Measurements from ENCODE around the gene TLX1. TPM values are rescaled to one million over a fixed set of nuclear protein-coding genes. Genes with fewer than 3 reads are reported as not detected.

Gene TLX1
- total RNA-seq: under 1 TPM in 1 of 2 donors, not detected in 1; 0.52 TPM

- Histone ChIP-seq H3K4me1 (peaks cover 43% of the 10 kb centered on the region), H3K4me3 (peak within 1 kb of the TSS in 1 of 2 donors; percentile 13), H3K9me3 (no peaks in the 10 kb centered on the region), H3K36me3 (replicated peaks in 1 of 2; ENCODE audit: insufficient read depth in 1 of 2, low read depth in 2 of 2) (no peaks in the 10 kb centered on the region), H3K27me3 (peaks cover 9 to 56% of the 10 kb centered on the region in 2 donors), H3K27ac (no peak within 1 kb of the TSS)
- 2 to 14% methylated on average over 23 to 69 of the region's 83 CpGs for WGBS, 2 donors
- intact Hi-C loops (cut with DNase I): no loop called here
- peak; percentile 72 for ATAC-seq
- no peak for TF ChIP-seq CTCF (IDR thresholded peaks at IDR 0.05)
- no peak for TF ChIP-seq POLR2A (IDR thresholded peaks at IDR 0.05)
- DNase-seq: peak; percentile 29 to 70 (median 54)
Measured at GRCh38 chr10:101130984-101131961, at the start of gene TLX1. TSS of gene TLX1 (plus strand) at chr10:101131300. CDS start at chr10:101131542, 242 bp downstream.

- DNase-seq: no peak
- Histone ChIP-seq H3K36me3 (replicated peaks in 1 of 2; ENCODE audit: insufficient read depth in 1 of 2, low read depth in 2 of 2) (no peaks in the 10 kb centered on the region), H3K4me3 (no peak overlapping the region), H3K27me3 (peaks cover 0 to 10% of the 10 kb centered on the region in 2 donors), H3K27ac (no peak overlapping the region), H3K9me3 (no peaks in the 10 kb centered on the region), H3K4me1 (no peaks in the 10 kb centered on the region)
- intact Hi-C loops (cut with DNase I): no loop called here
- TF ChIP-seq POLR2A (IDR thresholded peaks at IDR 0.05): no peak
- no peak for TF ChIP-seq CTCF (IDR thresholded peaks at IDR 0.05)
- 37 to 60% methylated on average over 6 of the region's 6 CpGs for WGBS, 2 donors
- no peak for ATAC-seq
Measured at GRCh38 chr10:101085846-101086245, 45.3 kb upstream of the TLX1 start.

GRCh38 chr10:101087376-101087775, 43.7 kb upstream of the TLX1 start:
- ATAC-seq (no peak), DNase-seq (no peak)
- intact Hi-C loops (cut with DNase I): no loop called here
- no peak for TF ChIP-seq POLR2A (IDR thresholded peaks at IDR 0.05)
- TF ChIP-seq CTCF (IDR thresholded peaks at IDR 0.05): no peak
- H3K36me3 ChIP-seq (replicated peaks in 1 of 2; ENCODE audit: insufficient read depth in 1 of 2, low read depth in 2 of 2): no peaks in the 10 kb centered on the region
- H3K27me3 ChIP-seq: peaks cover 0 to 10% of the 10 kb centered on the region in 2 donors
- no peaks in the 10 kb centered on the region for H3K9me3 ChIP-seq
- no peaks in the 10 kb centered on the region for H3K4me1 ChIP-seq
- no peak overlapping the region for H3K4me3 ChIP-seq
- H3K27ac ChIP-seq: no peak overlapping the region
- WGBS, 2 donors: 57 to 58% methylated on average over 10 of the region's 10 CpGs

- Histone ChIP-seq H3K36me3 (replicated peaks in 1 of 2; ENCODE audit: insufficient read depth in 1 of 2, low read depth in 2 of 2) (no peaks in the 10 kb centered on the region), H3K27me3 (peaks cover 0 to 10% of the 10 kb centered on the region in 2 donors), H3K9me3 (no peaks in the 10 kb centered on the region), H3K27ac (no peak overlapping the region), H3K4me3 (no peak overlapping the region), H3K4me1 (no peaks in the 10 kb centered on the region)
- no peak for ATAC-seq
- intact Hi-C loops (cut with DNase I): no loop called here
- 19 to 22% methylated on average over 14 of the region's 14 CpGs for WGBS, 2 donors
- no peak for DNase-seq
- TF ChIP-seq POLR2A (IDR thresholded peaks at IDR 0.05) (no peak), CTCF (IDR thresholded peaks at IDR 0.05) (no peak)
Measured at GRCh38 chr10:101087965-101088364, 43.1 kb upstream of the TLX1 start.

All from body of pancreas (tissue), 4 donors.